Activated CD8-positive, alpha-beta memory T cell treated with anti-CD3 and anti-CD28 coated beads for 4 hours (primary cell): Measurements from ENCODE around the gene C9orf72.

Experiments used
- DNase-seq, 2 donors: peaks; one replicate each; pipeline ENCODE4 v3.0.0-alpha.2; 2020; ENCODE audit warnings: low read depth in 2 of 2

The C9orf72 gene

GRCh38 chr9:27539479-27540441 is 33.5 kb downstream of the C9orf72 start:
- DNase-seq, result no peak

GRCh38 chr9:27538647-27539046 is 34.6 kb downstream of the C9orf72 start:
- DNase-seq, result no peak

- DNase-seq, result no peak
Measured at GRCh38 chr9:27537756-27538155, 35.5 kb downstream of the C9orf72 start.

DNA sequence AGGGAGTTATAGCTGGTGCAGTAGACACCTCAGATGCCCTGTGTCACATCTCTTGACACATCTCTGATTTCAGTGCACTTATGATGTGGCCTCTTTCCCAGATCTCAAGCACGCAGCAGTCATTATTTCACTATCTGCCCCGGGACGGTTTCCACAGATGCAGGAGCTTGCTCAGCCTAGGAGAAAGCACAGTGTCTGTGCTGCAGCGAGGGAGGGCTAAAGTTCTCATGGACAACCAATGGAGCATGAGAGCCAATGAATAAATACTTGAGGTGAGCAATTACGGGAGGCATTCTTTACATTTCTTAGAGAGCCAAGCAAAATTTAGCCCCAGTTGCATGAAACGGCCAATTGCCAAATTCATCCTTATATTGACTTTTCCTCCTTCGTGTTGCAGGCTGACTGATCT is 36.2 kb downstream of the C9orf72 start:
- no peak for DNase-seq

DNA sequence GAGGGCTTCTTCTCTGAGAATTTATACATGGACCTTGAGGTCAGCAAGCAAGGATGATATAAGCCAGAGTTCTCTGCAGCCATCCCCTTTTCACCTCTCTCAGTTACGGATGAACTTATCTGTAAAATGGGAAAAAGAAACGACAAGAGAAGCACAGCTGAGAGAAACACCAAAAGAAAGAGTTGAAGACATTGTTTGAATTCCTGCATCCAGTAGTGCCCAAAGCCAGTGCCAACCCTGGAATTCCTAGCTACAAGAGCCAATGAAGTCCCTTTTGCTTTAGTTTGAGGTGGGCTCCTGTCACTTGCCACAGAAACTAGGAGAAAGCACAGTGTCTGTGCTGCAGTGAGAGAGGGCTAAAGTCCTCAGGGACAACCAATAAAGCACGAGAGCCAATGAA is 37.1 kb downstream of the C9orf72 start:
- no peak for DNase-seq

- DNase-seq, result no peak
Measured at GRCh38 chr9:27535701-27536118, 37.6 kb downstream of the C9orf72 start.

DNA sequence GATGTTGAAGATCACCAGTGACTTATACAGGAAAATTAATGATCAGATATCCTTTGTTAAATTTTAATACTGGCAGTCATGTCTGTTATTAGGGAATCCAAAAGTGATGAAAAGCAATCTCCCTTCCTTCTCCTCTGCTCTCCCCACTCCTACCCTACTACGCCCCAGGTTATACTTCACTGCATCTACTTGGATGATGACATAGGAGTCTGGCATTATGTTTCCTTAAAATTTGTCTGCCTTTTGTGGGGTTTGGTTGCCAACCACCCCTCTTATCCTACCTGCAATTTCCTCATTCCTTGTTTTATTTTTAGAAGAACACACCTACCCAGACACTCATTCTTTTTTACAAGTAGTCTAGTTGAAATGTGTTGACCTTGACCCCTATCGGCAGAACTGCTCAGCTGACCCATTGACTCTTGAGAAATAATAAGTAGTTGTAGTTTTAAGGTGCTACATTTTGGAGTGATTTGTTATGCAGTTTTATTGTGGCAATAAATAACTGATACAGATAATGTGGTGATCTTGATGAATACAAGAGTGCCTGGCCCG is 38.5 kb downstream of the C9orf72 start:
- DNase-seq, result no peak

DNA sequence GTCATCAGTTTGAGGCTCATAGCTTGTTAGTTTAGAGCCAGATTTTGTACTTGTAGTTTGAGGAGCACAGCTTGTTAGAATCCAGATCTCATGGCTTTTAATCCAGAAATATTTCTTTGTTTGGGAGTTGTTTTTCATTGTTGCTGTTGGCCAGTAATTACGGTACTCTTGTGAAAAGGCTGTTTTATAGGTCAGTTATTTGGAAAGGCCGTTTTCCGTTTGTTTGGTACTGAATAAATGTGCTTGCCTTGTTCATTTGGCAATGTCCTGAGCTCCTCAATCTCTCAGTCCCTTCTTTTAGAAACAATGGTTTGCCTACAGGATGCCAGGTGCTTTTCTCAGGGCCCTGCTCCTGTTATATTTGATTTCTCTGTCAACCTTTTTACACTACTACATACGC is 39.1 kb downstream of the C9orf72 start:
- no peak for DNase-seq

GRCh38 chr9:27533311-27533710 is 40.0 kb downstream of the C9orf72 start:
- no peak for DNase-seq

DNA sequence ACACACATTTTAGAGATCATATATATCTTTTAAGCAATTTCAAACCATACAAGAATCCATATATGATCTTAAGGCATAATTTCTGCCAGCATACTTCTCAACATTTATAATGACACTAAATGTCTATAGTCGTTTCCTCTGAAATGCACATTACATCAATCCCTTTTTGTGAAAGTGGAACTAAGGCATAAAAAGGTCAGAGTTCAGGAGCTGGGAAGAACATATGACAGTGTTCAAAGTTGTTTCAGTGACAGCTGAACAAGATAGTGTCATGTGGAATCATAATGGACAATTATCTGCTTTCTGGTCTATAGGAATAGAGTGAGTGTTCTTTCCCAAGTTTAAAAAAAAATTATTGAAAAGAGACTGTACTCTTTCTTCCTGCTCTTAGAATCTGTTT is 41.2 kb downstream of the C9orf72 start:
- no peak for DNase-seq

DNA sequence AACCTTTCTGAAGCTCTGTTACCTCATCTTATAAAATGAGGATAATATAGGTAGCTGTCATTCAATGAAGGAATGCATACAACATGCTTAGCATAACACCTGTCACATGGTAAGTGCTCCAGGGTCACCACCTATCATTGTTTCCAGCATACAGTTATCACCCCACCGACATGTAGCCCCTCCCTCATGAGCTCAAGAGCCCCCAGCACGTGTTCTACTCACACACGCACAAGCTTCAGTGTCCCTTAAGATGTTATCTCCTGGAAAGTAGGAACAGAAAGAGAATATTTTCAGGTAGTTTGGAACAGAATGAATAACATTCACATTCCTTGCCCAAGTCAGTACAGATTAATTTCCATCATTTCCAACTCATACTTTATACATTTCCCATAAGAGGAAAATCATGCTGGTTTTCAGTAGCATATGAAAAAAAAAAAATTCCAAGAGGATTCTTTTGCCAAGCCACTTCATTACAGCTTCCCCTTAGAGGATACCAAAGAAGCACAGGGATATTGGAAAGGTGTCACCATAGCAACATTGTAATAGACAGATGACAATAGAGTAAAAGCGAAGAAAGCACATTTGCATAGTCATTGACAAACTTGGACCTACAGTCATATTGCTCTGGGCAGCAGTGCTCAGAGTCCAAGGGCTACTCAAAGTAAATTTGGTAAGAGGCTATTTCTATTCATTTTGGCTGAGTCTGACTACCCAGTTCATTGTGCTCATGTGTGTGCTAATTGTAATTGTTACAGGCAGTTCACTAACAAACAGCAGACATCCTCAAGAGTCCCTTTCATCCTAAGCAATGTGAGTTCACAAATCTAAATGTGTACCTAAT is 42.1 kb downstream of the C9orf72 start:
- DNase-seq, result no peak

- DNase-seq, result peak; percentile 48 to 54
Measured at GRCh38 chr9:27529316-27530278, 43.7 kb downstream of the C9orf72 start, which contains the start of gene MOB3B. TSS of gene MOB3B (minus strand) at chr9:27529814. CDS start at chr9:27455550, 74,264 bp downstream.

- peak in 1 of 2 donors; percentile 18 for DNase-seq
Measured at GRCh38 chr9:27528886-27529315, 44.4 kb downstream of the C9orf72 start.

GRCh38 chr9:27528076-27528885 is 45.0 kb downstream of the C9orf72 start:
- peak in 1 of 2 donors; percentile 20 for DNase-seq

DNA sequence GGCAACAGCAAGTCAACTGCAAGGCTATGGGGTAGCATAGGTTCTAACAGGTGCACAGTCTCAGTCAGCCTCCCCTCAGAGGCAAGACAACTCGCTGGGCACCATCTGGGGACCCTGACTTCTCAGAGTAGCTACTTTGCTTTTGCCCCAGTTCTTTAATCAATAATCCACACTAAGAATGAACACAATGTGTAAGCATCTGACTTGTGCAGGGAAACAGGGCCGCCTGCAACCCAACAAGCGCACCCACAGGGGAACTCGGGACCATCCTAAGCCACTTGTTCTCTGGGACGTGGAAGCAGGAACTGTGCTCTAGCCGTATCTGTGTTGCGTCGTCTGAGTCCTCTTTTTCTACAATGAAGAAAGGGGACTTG is 45.6 kb downstream of the C9orf72 start:
- no peak for DNase-seq

DNA sequence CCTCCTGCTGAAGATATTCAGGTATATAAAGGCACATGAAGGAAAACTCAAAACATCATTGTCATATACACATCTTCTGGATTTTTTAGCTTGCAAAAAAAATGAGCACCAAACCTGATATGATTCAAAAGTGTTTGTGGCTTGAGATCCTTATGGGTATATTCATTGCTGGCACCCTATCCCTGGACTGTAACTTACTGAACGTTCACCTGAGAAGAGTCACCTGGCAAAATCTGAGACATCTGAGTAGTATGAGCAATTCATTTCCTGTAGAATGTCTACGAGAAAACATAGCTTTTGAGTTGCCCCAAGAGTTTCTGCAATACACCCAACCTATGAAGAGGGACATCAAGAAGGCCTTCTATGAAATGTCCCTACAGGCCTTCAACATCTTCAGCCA is 49.0 kb downstream of the C9orf72 start, which contains the start of gene IFNK:
Gene IFNK (plus strand): TSS at position 55 of the 400 bp plus-strand sequence. CDS start 47 bp downstream, at position 102.
- DNase-seq, result no peak

DNA sequence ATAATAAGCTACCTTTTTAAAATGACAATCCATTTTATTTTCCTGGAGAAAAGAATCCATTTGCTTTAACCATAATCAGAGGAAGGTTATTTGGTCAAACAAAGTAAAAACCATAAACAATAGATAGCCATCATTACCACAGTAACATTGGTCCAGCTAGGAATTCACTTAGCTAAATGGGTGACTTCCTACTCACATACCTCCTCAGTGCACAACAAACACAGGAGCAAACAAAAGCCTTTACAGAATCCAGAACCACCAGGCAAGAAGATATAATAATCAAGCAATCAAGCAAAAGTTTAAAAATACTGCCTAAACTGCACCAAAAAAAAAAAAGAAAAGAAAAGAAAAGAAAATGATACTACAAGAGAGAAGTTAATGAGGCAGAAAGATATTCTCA is 50.1 kb downstream of the C9orf72 start:
- DNase-seq, result no peak

DNA sequence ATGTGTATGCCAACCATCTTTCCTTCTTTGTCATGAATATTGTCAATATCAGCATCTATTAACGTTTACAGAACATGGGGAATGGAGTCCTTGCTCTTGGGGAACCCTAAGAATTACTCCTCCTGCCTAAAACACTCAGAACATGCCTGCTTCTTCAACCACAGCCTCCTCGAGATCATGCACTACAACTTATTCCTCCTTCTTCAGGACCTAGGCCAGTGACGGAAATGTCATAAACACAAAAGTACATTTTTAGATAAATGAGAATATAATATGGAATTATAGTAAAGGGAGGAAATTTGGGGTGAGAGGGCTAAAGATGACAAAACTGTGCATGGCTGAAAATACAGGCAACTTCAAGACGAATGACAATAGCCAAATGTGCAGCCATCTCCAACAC is 52.3 kb downstream of the C9orf72 start:
- no peak for DNase-seq

- DNase-seq, result no peak
Measured at GRCh38 chr9:27519466-27520465, 53.5 kb downstream of the C9orf72 start.
